GM12878 (cell line): ENCODE data around the gene TMEM63C.

ENCODE experiments used
- CREB1 ChIP-seq: IDR thresholded peaks from 2 replicates; pipeline ENCODE4 v1.6.1; 2012; ENCODE audit warnings: low read depth, mild to moderate bottlenecking, inconsistent platforms
- CREM ChIP-seq: IDR thresholded peaks from 2 replicates; pipeline ENCODE4 v1.6.1; 2014; ENCODE audit warnings: antibody characterized with exemption, low read depth
- EED ChIP-seq: sonication (generic); IDR thresholded peaks from 2 replicates; pipeline ENCODE4 v1.6.1; 2016; ENCODE audit warnings: antibody characterized with exemption, low read depth
- EZH2 ChIP-seq: IDR thresholded peaks from 2 replicates; pipeline ENCODE4 v1.6.1; 2012; ENCODE audit warnings: low read depth, mild to moderate bottlenecking, control low read depth, inconsistent platforms, low read length, borderline replicate concordance; ENCODE audit not compliant: control insufficient read depth
- FOS ChIP-seq: IDR thresholded peaks from 3 replicates; pipeline ENCODE4 v1.6.1; 2011; ENCODE audit warnings: borderline replicate concordance; ENCODE audit not compliant: insufficient read length; ENCODE audit errors: extremely low read depth
- POLR2A ChIP-seq: IDR thresholded peaks from 2 replicates; pipeline ENCODE4 v1.6.1; 2011; ENCODE audit warnings: low read depth, mild to moderate bottlenecking, low read length
- POU2F2 ChIP-seq: IDR thresholded peaks from 3 replicates; pipeline ENCODE4 v1.6.1; 2011; ENCODE audit warnings: low read depth, mild to moderate bottlenecking, low read length, borderline replicate concordance
- RFX5 ChIP-seq: IDR thresholded peaks from 2 replicates; pipeline ENCODE4 v1.6.1; 2011; ENCODE audit warnings: low read depth, low read length, improper control_type of control experiment
- SREBF1 ChIP-seq: IDR thresholded peaks from 2 replicates; pipeline ENCODE4 v1.6.1; 2012; ENCODE audit warnings: mild to moderate bottlenecking, low read length
- YY1 ChIP-seq: IDR thresholded peaks from 2 replicates; pipeline ENCODE4 v1.6.1; 2011; ENCODE audit warnings: low read depth, mild to moderate bottlenecking, low read length
- TF ChIP-seq, protein P1 (sequence below), 3 experiments: IDR thresholded peaks in 2 of 3; conservative IDR thresholded peaks in 1 of 3; 2 replicates each; pipeline ENCODE4 v1.5.1; 2011; ENCODE audit warnings: low read depth in 3 of 3, low read length in 3 of 3, mild to moderate bottlenecking in 3 of 3, control low read depth in 2 of 3, moderate library complexity in 2 of 3, inconsistent platforms in 1 of 3, mixed read lengths in 1 of 3; ENCODE audit not compliant: control insufficient read depth in 2 of 3, insufficient read depth in 1 of 3; ENCODE audit errors: extremely low read depth in 1 of 3
- TF ChIP-seq, protein P2 (sequence below): IDR thresholded peaks from 2 replicates; pipeline ENCODE4 v1.6.1; 2012; ENCODE audit warnings: mild to moderate bottlenecking, low read depth, low read length
- TF ChIP-seq, protein P3 (sequence below): fragments of 450-650 bp; conservative IDR thresholded peaks from 2 replicates; pipeline ENCODE4 v1.6.1; 2017; ENCODE audit warnings: mild to moderate bottlenecking, moderate library complexity

GRCh38 chr14:77306416-77306815 is 124.8 kb downstream of the TMEM63C start:
- TF ChIP-seq RFX5 (no peak), EZH2 (no peak), FOS (no peak), YY1 (no peak), CREM (no peak), SREBF1 (no peak), POLR2A (no peak), POU2F2 (no peak), CREB1 (no peak), EED (no peak)
- TF ChIP-seq, protein P1, sequence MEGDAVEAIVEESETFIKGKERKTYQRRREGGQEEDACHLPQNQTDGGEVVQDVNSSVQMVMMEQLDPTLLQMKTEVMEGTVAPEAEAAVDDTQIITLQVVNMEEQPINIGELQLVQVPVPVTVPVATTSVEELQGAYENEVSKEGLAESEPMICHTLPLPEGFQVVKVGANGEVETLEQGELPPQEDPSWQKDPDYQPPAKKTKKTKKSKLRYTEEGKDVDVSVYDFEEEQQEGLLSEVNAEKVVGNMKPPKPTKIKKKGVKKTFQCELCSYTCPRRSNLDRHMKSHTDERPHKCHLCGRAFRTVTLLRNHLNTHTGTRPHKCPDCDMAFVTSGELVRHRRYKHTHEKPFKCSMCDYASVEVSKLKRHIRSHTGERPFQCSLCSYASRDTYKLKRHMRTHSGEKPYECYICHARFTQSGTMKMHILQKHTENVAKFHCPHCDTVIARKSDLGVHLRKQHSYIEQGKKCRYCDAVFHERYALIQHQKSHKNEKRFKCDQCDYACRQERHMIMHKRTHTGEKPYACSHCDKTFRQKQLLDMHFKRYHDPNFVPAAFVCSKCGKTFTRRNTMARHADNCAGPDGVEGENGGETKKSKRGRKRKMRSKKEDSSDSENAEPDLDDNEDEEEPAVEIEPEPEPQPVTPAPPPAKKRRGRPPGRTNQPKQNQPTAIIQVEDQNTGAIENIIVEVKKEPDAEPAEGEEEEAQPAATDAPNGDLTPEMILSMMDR (IDR thresholded peaks at IDR 0.05 in 2 of 3, conservative IDR thresholded peaks at IDR 0.05 in 1 of 3; ENCODE audit: control insufficient read depth in 2 of 3, extremely low read depth in 1 of 3, insufficient read depth in 1 of 3, low read depth in 3 of 3, low read length in 3 of 3), result no peak
- TF ChIP-seq, protein P2, sequence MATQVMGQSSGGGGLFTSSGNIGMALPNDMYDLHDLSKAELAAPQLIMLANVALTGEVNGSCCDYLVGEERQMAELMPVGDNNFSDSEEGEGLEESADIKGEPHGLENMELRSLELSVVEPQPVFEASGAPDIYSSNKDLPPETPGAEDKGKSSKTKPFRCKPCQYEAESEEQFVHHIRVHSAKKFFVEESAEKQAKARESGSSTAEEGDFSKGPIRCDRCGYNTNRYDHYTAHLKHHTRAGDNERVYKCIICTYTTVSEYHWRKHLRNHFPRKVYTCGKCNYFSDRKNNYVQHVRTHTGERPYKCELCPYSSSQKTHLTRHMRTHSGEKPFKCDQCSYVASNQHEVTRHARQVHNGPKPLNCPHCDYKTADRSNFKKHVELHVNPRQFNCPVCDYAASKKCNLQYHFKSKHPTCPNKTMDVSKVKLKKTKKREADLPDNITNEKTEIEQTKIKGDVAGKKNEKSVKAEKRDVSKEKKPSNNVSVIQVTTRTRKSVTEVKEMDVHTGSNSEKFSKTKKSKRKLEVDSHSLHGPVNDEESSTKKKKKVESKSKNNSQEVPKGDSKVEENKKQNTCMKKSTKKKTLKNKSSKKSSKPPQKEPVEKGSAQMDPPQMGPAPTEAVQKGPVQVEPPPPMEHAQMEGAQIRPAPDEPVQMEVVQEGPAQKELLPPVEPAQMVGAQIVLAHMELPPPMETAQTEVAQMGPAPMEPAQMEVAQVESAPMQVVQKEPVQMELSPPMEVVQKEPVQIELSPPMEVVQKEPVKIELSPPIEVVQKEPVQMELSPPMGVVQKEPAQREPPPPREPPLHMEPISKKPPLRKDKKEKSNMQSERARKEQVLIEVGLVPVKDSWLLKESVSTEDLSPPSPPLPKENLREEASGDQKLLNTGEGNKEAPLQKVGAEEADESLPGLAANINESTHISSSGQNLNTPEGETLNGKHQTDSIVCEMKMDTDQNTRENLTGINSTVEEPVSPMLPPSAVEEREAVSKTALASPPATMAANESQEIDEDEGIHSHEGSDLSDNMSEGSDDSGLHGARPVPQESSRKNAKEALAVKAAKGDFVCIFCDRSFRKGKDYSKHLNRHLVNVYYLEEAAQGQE, result no peak
- TF ChIP-seq, protein P3, sequence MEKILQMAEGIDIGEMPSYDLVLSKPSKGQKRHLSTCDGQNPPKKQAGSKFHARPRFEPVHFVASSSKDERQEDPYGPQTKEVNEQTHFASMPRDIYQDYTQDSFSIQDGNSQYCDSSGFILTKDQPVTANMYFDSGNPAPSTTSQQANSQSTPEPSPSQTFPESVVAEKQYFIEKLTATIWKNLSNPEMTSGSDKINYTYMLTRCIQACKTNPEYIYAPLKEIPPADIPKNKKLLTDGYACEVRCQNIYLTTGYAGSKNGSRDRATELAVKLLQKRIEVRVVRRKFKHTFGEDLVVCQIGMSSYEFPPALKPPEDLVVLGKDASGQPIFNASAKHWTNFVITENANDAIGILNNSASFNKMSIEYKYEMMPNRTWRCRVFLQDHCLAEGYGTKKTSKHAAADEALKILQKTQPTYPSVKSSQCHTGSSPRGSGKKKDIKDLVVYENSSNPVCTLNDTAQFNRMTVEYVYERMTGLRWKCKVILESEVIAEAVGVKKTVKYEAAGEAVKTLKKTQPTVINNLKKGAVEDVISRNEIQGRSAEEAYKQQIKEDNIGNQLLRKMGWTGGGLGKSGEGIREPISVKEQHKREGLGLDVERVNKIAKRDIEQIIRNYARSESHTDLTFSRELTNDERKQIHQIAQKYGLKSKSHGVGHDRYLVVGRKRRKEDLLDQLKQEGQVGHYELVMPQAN, result no peak
